Measurements from ENCODE around the gene ZAR1L.

ZAR1L gene

DNA sequence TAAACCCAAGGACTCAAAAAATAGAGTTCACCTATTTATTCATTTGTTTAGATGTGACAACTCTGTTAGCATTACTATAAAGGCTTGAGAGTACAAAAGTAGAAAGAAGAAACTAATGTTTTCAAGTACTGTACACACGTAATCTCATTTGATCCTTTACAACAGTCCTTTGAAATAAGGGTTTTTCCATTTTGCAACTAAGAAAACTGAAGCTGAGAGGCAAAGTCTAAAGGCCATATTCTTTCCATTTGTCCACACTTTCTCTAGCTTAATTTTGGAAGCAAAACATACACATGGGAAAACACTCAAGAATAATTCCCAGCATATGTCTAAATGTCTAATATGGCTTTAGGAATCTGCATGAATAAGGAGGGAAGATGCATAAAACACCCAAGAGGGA is 34.1 kb downstream of the ZAR1L start:
- no peak overlapping the region for H2AFZ ChIP-seq
- TF ChIP-seq CTCF (IDR thresholded peaks at IDR 0.05): no peak
- H3K79me2 ChIP-seq: no peaks in the 10 kb centered on the region
- no peak overlapping the region for H3K4me2 ChIP-seq (ENCODE audit: low read length)
- peaks cover 4% of the 10 kb centered on the region for H3K4me1 ChIP-seq
- no peaks in the 10 kb centered on the region for H3K27me3 ChIP-seq (ENCODE audit: control insufficient read depth, insufficient read depth, low read length)
- H3K9ac ChIP-seq: no peak overlapping the region
- H3K36me3 ChIP-seq (ENCODE audit: control insufficient read depth, insufficient read depth, low read length): no peaks in the 10 kb centered on the region
- no peak overlapping the region for H3K27ac ChIP-seq
- no peak overlapping the region for H3K4me3 ChIP-seq (ENCODE audit: low read depth, low read length)
- no peaks in the 10 kb centered on the region for H3K9me3 ChIP-seq (ENCODE audit: control insufficient read depth, low read length)

- Histone ChIP-seq H3K4me3 (ENCODE audit: low read depth, low read length) (no peak overlapping the region), H3K36me3 (ENCODE audit: control insufficient read depth, insufficient read depth, low read length) (no peaks in the 10 kb centered on the region), H3K79me2 (no peaks in the 10 kb centered on the region), H3K27ac (no peak overlapping the region), H3K27me3 (ENCODE audit: control insufficient read depth, insufficient read depth, low read length) (no peaks in the 10 kb centered on the region), H3K4me2 (ENCODE audit: low read length) (no peak overlapping the region), H3K9ac (no peak overlapping the region), H2AFZ (no peak overlapping the region), H3K4me1 (no peaks in the 10 kb centered on the region), H3K9me3 (ENCODE audit: control insufficient read depth, low read length) (no peaks in the 10 kb centered on the region)
- no peak for TF ChIP-seq CTCF (IDR thresholded peaks at IDR 0.05)
These were observed 36.7 kb downstream of the ZAR1L start for GRCh38 chr13:32278426-32278825.

GRCh38 chr13:32277839-32278238 is 37.3 kb downstream of the ZAR1L start:
- no peak for TF ChIP-seq CTCF (IDR thresholded peaks at IDR 0.05)
- Histone ChIP-seq H3K4me1 (no peaks in the 10 kb centered on the region), H3K9ac (no peak overlapping the region), H3K9me3 (ENCODE audit: control insufficient read depth, low read length) (no peaks in the 10 kb centered on the region), H3K4me2 (ENCODE audit: low read length) (no peak overlapping the region), H3K79me2 (no peaks in the 10 kb centered on the region), H3K27ac (no peak overlapping the region), H2AFZ (no peak overlapping the region), H3K4me3 (ENCODE audit: low read depth, low read length) (no peak overlapping the region), H3K36me3 (ENCODE audit: control insufficient read depth, insufficient read depth, low read length) (no peaks in the 10 kb centered on the region), H3K27me3 (ENCODE audit: control insufficient read depth, insufficient read depth, low read length) (no peaks in the 10 kb centered on the region)

DNA sequence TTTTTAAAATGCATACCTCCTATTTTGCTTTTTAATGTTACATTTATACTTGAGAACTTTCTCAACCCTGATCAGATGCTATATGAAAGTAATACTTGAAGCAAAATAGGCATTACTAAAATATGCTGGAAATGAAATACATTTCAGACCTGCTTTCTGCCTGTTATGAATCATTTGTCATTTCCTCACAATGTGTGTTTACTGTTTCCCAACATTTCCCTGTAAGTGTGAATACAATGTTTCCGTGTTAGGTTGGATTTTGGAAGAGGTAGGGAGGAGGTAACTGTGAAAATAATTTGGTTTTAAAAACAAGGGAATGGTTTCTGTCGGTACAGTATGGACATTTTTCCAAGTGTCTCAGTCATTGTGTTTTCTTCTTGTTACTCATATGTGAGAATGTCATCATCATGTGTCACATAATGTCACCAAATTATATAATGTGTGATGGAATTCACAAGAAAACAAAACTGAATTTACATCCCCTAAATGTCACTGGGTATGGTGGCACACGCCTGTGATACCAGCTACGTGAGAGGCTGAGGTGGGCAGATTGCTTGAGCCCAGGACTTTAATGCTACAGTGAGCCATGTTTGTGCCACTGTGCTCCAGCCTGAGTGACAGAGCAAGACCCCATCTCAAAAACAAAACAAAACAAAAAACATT is 43.0 kb downstream of the ZAR1L start:
- H3K4me1 ChIP-seq: no peaks in the 10 kb centered on the region
- no peak overlapping the region for H3K9ac ChIP-seq
- H3K27ac ChIP-seq: no peak overlapping the region
- no peaks in the 10 kb centered on the region for H3K36me3 ChIP-seq (ENCODE audit: control insufficient read depth, insufficient read depth, low read length)
- no peaks in the 10 kb centered on the region for H3K9me3 ChIP-seq (ENCODE audit: control insufficient read depth, low read length)
- H3K4me3 ChIP-seq (ENCODE audit: low read depth, low read length): no peak overlapping the region
- no peaks in the 10 kb centered on the region for H3K27me3 ChIP-seq (ENCODE audit: control insufficient read depth, insufficient read depth, low read length)
- H2AFZ ChIP-seq: no peak overlapping the region
- TF ChIP-seq CTCF (IDR thresholded peaks at IDR 0.05): no peak
- no peak overlapping the region for H3K4me2 ChIP-seq (ENCODE audit: low read length)
- no peaks in the 10 kb centered on the region for H3K79me2 ChIP-seq

DNA sequence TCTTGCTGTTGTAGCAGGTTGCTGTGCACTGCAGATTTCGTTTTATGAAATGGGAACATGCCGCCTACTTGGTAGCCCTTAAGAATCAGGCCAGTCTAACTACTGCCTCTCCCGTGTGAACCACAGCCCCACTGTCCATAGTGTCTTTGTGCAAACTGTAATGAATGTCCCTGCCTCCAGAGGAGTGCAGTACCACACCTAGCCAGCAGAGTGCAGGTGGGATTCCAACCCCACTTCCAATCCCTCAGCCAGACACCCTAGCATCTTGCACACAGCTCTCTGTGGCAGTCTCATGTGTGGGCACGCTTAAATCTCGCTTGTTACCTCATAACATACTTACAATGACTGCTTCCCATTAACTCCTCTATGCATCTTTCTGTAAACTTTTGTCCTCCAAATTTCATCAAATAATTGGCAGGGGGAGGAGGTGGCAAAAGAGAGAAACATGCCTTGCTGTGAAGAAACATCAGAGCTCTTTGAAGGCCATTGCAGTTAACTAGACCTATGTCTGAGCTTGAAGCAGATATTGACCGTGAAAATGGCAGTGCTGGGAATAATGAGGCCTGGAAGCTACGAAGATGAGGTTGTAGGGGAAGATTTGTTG is 47.2 kb downstream of the ZAR1L start:
- Histone ChIP-seq H3K27me3 (ENCODE audit: control insufficient read depth, insufficient read depth, low read length) (no peaks in the 10 kb centered on the region), H3K27ac (no peak overlapping the region), H3K9me3 (ENCODE audit: control insufficient read depth, low read length) (no peaks in the 10 kb centered on the region), H3K4me3 (ENCODE audit: low read depth, low read length) (no peak overlapping the region), H3K4me2 (ENCODE audit: low read length) (no peak overlapping the region), H2AFZ (no peak overlapping the region), H3K36me3 (ENCODE audit: control insufficient read depth, insufficient read depth, low read length) (no peaks in the 10 kb centered on the region), H3K79me2 (no peaks in the 10 kb centered on the region), H3K4me1 (no peaks in the 10 kb centered on the region), H3K9ac (no peak overlapping the region)
- peak; percentile 64 for TF ChIP-seq CTCF (IDR thresholded peaks at IDR 0.05)

All from parathyroid adenoma (tissue), 2 donors.